ENCODE results near the gene TRERF1. TPM values are rescaled to one million over a fixed set of nuclear protein-coding genes. Genes with fewer than 3 reads are reported as not detected.

Gene TRERF1
- total RNA-seq, 4 donors from 2014 or later = 0.47 to 0.87 (median 0.50) TPM

DNA sequence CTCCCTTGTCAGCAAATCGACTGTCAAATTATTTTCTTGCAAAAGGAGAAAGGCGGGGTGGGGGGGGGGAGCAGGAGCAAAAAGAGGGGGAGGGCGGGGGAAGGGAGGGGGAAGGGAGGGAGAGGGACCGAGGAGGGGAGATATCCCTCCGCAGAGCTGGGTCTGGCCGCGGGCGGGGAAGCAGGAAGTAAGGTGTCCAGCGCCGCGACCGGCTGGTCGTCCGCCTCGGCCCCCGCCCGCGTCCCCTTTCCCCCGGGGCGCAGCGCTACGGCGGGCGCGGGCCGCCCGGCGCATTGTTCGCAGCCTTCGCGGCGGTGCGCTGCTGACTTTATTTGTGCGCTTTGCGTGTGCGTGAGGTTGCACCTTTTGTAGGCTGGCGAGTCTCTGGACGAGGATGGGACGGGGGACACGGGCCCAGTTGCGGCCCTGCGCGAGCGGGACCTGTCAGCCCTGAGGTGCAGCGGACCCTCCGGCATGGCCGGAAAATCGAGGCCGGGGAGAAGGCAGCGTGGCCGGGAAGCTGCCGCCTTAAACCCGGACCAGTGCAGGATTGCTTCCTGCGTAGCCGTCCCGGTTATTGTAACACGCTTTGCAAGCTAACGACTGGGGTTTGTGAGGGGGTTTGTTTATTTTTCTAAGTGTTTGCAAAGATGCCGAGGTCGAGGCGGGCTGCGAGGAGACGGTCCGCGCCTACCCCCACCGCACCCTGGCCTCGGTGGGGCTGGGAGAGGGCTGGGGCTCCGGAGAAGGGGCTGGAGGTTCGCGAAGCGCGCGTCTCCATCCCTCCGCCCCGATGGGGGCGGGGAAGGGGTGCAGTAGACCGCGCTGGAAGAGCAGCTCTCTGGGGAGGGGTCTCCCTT, 675 bp upstream of the TRERF1 start:
- no peaks in the 10 kb centered on the region for H3K27me3 ChIP-seq
- in situ Hi-C loops (cut with MboI; ENCODE audit: low sequenced_read_pairs in 4 of 4) = no loop called here
- H3K4me1 ChIP-seq = peaks cover 0 to 13% of the 10 kb centered on the region in 2 donors
- no peaks in the 10 kb centered on the region for H3K9me3 ChIP-seq
- H3K4me3 ChIP-seq = peak overlapping the region; percentile 60 to 92 (median 71)
- DNase-seq (no peak), ATAC-seq (peak; percentile 43 to 53)
- H3K36me3 ChIP-seq = no peaks in the 10 kb centered on the region
- intact Hi-C loops (cut with DNase I; ENCODE audit: low total_unique reads) = loop anchor here (5.0 kb wide), 1 partner anchor 190 kb away; no protein-coding TSS in a partner anchor
- peak overlapping the region; percentile 63 to 77 (median 70) for H3K27ac ChIP-seq
- peak in 1 of 2 donors; percentile 20 for TF ChIP-seq POLR2A (IDR thresholded peaks at IDR 0.05)
- TF ChIP-seq, protein P1, sequence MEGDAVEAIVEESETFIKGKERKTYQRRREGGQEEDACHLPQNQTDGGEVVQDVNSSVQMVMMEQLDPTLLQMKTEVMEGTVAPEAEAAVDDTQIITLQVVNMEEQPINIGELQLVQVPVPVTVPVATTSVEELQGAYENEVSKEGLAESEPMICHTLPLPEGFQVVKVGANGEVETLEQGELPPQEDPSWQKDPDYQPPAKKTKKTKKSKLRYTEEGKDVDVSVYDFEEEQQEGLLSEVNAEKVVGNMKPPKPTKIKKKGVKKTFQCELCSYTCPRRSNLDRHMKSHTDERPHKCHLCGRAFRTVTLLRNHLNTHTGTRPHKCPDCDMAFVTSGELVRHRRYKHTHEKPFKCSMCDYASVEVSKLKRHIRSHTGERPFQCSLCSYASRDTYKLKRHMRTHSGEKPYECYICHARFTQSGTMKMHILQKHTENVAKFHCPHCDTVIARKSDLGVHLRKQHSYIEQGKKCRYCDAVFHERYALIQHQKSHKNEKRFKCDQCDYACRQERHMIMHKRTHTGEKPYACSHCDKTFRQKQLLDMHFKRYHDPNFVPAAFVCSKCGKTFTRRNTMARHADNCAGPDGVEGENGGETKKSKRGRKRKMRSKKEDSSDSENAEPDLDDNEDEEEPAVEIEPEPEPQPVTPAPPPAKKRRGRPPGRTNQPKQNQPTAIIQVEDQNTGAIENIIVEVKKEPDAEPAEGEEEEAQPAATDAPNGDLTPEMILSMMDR (IDR thresholded peaks at IDR 0.05 in 4 of 5, conservative IDR thresholded peaks at IDR 0.05 in 1 of 5) = no peak

DNA sequence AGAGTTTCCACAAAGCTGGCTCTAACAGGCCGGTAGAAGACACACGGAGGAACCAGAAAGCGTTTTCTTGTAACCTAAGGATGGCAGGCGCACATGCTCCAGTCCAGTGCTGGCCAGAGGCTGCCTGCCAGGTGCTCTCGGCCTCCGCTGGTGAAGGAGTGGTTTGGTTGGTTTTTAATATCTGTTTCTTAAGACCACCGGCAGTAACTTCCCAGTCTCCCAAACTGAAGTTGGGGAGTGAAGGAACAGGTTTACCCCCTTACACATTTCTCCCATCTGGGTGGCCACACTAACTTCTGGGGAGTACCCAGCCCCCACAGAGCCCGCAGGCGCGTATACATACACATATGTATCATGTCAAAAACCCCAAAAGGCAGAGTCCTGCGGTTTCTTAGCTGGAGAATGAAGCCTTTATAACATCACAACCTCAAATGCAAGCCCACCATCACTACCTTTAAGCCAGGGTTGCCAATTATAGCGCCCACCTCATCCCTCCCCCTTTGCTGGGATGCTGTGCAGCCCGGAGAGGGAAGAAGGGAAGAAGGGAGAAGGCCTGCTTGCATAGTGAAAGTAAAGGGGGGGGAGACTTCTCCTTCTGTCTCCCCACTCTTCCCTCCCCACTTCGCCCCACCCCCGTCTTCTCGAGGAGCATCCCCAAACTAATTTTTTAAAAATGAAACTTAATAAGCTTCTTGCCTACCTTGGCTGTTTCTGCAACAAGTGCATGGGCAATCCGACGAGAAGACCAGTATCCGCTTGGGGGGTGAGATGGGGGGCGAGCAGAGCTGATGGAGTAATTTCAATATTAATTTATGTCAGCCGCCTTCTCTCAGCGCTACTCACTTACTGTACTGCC, 1.0 kb downstream of the TRERF1 start:
- ATAC-seq = no peak
- no peaks in the 10 kb centered on the region for H3K27me3 ChIP-seq
- H3K27ac ChIP-seq = peak overlapping the region; percentile 36 to 77 (median 62)

DNA sequence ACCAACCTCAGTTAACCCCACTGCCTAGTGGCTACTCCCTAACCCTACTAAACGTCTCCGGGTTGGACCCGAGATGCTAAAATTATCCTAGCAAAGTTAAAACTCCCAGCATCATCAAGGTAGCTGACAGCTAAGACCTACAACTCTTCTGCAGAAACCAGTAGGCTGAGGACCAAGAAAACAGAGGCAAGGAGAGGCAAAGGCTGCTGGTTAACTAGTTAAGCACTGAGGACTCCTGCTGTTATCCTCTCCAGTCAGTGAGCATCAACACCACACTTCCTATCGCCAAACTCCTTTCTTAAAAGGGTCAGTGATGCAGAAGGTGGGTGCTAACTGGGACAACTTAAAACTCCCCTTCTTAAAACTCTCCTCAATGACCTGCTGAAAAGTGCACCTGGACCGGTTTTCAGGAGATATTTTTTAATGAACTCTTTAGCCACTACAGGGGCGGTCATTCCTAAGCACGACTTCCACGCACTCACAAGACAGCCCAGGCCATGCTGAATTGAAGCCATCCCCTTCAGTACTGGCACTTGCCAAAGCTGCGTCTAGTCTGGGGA, 1.7 kb downstream of the TRERF1 start:
- H3K27ac ChIP-seq = peak overlapping the region; percentile 36 to 77 (median 52)
- no peaks in the 10 kb centered on the region for H3K9me3 ChIP-seq
- intact Hi-C loops (cut with DNase I; ENCODE audit: low total_unique reads) (loop anchor here (5.0 kb wide), 1 partner anchor 188 kb away; no protein-coding TSS in a partner anchor), in situ Hi-C loops (cut with MboI; ENCODE audit: low sequenced_read_pairs in 4 of 4) (no loop called here)
- H3K36me3 ChIP-seq = no peaks in the 10 kb centered on the region
- ATAC-seq (no peak), DNase-seq (no peak)
- peaks cover 0 to 13% of the 10 kb centered on the region in 2 donors for H3K4me1 ChIP-seq
- H3K4me3 ChIP-seq = peak overlapping the region; percentile 60 to 92 (median 71)
- TF ChIP-seq, protein P1 (IDR thresholded peaks at IDR 0.05 in 4 of 5, conservative IDR thresholded peaks at IDR 0.05 in 1 of 5) = no peak
- TF ChIP-seq POLR2A (IDR thresholded peaks at IDR 0.05) = no peak
- H3K27me3 ChIP-seq = no peaks in the 10 kb centered on the region

More for the DNA sequence above, 1.0 kb downstream of the TRERF1 start:
- peak overlapping the region; percentile 60 to 92 (median 71) for H3K4me3 ChIP-seq
- H3K36me3 ChIP-seq = no peaks in the 10 kb centered on the region
- H3K4me1 ChIP-seq = peaks cover 0 to 13% of the 10 kb centered on the region in 2 donors
- H3K9me3 ChIP-seq = no peaks in the 10 kb centered on the region
- TF ChIP-seq, protein P1 (IDR thresholded peaks at IDR 0.05 in 4 of 5, conservative IDR thresholded peaks at IDR 0.05 in 1 of 5) = no peak
- no peak for TF ChIP-seq POLR2A (IDR thresholded peaks at IDR 0.05)
- intact Hi-C loops (cut with DNase I; ENCODE audit: low total_unique reads) (loop anchor here (5.0 kb wide), 1 partner anchor 188 kb away; no protein-coding TSS in a partner anchor), in situ Hi-C loops (cut with MboI; ENCODE audit: low sequenced_read_pairs in 4 of 4) (no loop called here)
- no peak for DNase-seq

DNA sequence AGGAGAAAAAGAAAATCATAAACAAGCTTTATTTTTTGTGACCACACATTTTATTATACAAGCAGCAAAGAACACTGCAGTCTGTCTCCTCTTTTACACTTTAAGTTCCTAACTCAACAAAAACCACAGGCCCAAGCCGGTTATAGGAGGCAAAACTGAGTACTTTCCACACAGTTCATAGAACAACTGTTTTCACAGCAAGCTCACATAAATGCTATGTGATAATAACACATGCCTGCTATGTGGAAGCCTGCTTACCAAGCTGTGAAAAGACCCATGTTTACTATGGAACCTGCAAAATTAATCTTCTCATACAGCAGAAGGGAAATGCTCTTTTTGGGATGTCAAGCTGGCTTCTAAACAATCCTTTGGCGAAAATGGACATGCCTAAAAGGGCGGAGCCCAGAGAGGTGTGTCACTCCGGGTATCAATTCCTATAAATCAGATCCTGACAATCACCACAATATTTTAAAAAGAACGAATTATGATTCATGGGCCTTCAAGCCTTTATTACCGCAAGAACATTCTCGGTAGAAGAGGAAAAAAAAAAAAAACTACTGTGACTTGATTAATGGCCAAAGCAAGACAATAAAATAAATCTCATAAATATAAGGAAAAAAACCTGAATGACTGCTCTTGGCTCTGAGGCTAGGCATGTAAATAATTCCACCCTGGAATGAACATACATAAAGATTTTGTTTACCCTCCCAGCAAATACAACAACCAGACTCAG, 2.6 kb downstream of the TRERF1 start:
- Histone ChIP-seq H3K27ac (peak overlapping the region in 2 of 4 donors; percentile 51 to 53), H3K27me3 (no peaks in the 10 kb centered on the region), H3K4me1 (peaks cover 0 to 13% of the 10 kb centered on the region in 2 donors), H3K9me3 (no peaks in the 10 kb centered on the region), H3K4me3 (no peak overlapping the region), H3K36me3 (no peaks in the 10 kb centered on the region)
- no peak for TF ChIP-seq POLR2A (IDR thresholded peaks at IDR 0.05)
- TF ChIP-seq, protein P1 (IDR thresholded peaks at IDR 0.05 in 4 of 5, conservative IDR thresholded peaks at IDR 0.05 in 1 of 5) = no peak
- ATAC-seq (no peak), DNase-seq (no peak)
- intact Hi-C loops (cut with DNase I; ENCODE audit: low total_unique reads) (no loop called here), in situ Hi-C loops (cut with MboI; ENCODE audit: low sequenced_read_pairs in 4 of 4) (no loop called here)

All from gastrocnemius medialis (tissue), 4 donors.